ENCODE measurements around the gene WDR33.
"Not testable (repeated sequence)": the region's sequence is repeated elsewhere in the genome, so short reads cannot be mapped to it uniquely, and the experiment has no call there.

WDR33 gene

DNA sequence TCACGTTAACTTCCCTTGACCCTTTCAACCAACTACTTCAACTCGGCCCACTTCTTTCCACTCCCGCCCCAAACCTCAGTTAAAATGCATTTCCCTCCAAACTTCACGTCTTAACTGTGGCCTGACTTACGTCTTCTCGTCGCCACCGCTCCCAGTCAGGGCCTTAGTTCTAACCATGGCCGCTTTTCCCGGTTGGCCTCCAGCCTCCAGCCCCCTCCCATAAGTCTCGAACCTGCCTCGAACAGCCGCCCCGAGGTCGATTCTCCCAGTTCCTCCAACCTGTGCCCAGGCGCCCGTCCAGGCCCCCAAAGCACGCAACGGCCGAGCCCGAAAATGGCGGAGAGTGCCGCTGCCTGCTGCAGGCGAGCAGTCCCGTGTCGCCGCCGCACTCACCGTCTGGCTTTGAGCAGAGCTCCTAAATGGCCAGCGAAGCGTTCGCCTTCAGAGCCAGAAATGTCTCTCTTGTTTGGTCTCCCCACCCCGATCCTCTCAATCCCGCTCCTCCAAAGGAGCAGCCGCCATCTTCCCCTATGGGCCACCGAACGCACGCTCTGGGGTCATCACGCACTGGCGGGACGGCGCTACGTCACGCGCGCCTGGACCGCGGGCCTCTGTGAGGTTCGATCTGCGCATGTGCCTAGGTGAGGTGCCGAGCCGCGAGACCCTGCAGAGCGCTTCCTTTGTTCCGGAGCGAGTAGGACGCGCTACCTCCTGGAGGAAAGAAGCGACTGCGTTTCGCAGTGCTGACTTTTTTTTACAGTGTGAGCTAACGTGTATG lies at the start of gene WDR33:
WDR33 (minus strand) TSS at position 553 of the 778 bp plus-strand sequence. CDS start 40,190 bp downstream, outside the sequence.
- peak; percentile 97 for DNase-seq

DNA sequence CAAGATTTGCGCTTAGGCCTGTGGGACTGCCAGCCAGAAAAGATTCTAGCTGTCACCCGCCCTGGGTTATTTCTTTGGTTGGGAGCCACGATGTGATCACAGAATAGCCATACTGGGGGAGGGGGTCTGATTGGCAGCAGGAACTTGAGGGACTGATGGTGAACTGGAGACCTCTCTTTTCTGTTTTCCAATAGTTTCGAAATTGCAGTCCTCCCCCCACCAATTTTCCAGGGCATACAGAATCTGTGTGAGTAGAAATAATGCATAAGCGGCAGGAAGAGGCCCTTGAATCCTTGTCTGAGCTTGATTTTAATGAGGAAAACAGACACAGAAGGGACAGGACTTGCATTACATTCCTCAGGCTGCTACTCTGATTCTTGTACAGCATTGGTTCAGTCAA lies 49.2 kb upstream of the WDR33 start:
- peak; percentile 28 for DNase-seq

GRCh38 chr2:127859712-127860085 lies 48.7 kb upstream of the WDR33 start:
- DNase-seq = peak; percentile 64

- peak; percentile 66 for DNase-seq
These were observed 46.4 kb upstream of the WDR33 start for GRCh38 chr2:127857265-127857808.

GRCh38 chr2:127853671-127854070 lies 42.7 kb upstream of the WDR33 start:
- no peak for DNase-seq

- DNase-seq = no peak
These were observed 41.4 kb upstream of the WDR33 start for GRCh38 chr2:127852388-127852787.

DNA sequence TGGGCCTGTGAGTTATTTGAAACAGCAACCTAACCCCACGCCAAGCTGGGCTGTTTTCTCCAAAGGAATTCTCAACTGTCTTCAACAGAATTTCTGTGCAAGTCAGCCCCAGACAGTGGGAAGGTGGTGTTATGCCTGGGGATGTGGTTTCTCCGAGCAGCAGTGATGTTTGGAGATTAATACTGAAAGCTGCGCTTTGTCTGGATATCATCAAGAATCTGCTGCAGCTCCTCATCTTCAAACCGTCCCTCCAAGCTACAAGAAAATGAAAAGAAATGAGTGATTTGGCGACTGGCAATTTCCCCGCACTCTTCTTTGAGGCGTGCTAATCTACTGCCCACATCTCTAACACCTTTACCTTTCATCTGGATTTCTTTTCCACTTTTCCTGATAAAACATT lies 37.0 kb upstream of the WDR33 start:
- no peak for DNase-seq

- no peak for DNase-seq
These were observed 34.0 kb upstream of the WDR33 start for GRCh38 chr2:127844973-127845372.

- DNase-seq = no peak
These were observed 32.7 kb upstream of the WDR33 start for GRCh38 chr2:127843677-127844076.

GRCh38 chr2:127841466-127842178 lies 30.7 kb upstream of the WDR33 start:
- DNase-seq = no peak

GRCh38 chr2:127840893-127841292 lies 29.9 kb upstream of the WDR33 start:
- no peak for DNase-seq

DNA sequence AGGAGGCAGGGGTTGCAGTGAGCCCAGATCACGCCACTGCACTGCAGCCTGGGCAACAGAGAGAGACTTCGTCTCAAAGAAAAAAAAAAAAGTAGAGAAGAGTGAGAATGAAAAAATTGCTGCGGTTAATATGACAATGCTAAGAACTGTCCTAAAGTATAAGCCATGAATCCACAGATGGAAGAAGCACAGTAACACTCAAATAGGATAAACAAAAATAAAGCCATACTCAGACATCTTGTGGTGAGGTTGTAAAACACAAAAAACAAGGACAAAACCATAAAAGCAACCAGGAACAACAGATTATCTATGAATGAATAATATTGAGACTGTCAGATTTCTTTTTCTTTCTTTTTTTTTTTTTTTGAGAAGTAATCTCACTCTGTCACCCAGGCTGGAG lies 24.0 kb upstream of the WDR33 start:
- DNase-seq = no peak

DNA sequence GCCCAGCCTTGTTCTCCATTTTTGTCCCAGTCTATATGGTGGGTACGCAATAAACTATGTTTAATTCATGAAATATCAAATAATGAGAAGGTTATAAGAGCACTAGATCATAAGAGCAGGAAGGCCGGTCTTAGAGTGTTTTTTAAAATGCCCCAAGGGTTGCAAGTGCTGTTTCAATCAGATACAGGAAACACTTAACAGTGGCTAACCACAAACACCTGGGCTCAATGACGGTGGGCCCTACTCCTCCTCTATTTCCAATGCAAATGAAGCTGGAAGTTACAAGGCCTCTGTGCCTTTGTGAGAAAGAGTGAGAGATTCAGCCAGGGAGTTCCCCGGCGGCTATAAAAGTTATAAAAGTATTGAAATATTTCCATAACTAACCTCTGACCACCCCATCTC lies 18.9 kb upstream of the WDR33 start:
- DNase-seq = no peak

- DNase-seq = not testable (repeated sequence)
These were observed 15.7 kb upstream of the WDR33 start for GRCh38 chr2:127826708-127827107.

DNA sequence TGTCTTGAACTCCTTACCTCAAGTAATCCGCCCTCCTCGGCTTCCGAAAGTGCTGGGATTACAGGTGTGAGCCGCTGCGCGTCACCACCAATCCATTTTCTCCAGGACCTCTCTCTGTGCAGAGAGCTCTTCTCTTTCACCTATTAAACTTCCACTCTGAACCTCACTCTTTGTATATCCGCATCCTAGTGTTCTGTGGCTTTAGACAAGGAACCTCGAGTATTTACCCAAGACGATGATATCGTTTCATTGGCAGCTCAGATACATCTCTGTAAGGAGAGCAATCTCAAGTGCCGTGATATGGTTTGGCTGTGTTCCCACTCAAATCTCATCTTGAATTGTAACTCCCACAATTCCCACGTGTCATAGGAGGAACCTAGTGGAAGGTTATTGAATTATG lies 15.1 kb upstream of the WDR33 start:
- DNase-seq = no peak

- DNase-seq = no peak
These were observed 9.2 kb upstream of the WDR33 start for GRCh38 chr2:127820080-127820668.

DNA sequence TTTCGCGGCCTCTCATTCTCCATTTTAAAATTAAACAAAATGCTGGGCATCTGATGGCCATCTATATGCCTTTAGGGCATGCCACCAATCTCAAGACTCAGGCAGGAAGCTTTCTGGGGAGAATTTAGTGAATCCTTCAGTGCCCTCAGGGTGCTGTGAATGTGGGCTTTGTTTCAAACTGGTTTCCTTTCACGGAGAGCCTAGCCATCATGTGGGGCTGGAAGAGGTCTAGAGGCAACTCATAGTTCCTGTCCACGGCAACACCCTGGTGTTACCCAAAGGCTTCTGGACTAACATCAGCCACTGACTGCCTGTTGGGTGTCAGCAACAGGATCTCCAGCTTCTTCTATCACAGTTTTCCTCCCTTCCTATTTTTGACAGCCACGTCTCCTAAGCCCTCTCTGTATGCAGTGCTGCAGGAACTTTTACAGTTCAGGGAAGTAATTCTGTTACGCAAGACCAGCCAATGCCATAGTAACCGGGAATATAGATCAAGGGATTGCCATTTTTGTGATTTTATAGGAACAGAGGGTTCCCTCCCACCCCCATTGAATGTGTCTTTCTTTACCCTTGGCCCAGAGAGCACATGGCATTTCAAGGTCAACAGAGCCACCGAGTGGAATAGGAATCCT lies 7.9 kb upstream of the WDR33 start:
- DNase-seq = no peak

DNA sequence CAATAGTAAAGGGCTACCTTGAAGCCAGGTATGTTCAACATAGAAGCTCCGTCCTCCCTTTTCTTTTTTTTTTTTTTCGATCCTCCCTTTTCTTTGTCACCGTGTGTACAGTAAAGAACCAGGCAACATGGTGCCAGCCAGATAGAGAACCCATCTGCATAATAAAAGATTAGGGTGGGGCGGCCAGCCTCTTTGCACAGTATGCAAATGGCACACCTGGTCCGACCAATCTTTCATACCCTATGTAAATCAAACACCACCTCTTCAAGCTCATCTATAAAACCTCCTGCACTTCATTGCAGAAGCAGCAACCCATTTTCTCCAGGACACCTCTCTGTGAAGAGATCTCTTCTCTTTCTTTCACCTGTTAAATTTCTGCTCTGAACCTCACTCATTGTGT lies 7.3 kb upstream of the WDR33 start:
- no peak for DNase-seq

- DNase-seq = no peak
These were observed 3.7 kb upstream of the WDR33 start for GRCh38 chr2:127814677-127815076.

DNA sequence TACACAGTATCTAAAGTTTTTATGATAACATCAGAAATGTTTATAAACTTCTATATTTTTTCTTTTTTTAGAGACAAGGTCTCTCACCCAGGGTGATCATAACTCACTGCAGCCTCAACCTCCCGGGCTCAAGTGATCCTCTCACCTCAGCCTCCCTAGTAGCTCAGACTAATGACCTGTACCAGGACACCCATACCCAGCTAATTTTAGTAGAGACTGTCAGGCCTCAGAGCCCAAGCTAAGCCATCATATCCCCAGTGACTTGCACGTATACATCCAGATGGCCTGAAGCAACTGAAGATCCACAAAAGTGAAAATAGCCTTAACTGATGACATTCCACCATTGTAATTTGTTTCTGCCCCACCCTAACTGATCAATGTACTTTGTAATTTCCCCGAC lies 1.5 kb upstream of the WDR33 start:
- DNase-seq = not testable (repeated sequence)

DNA sequence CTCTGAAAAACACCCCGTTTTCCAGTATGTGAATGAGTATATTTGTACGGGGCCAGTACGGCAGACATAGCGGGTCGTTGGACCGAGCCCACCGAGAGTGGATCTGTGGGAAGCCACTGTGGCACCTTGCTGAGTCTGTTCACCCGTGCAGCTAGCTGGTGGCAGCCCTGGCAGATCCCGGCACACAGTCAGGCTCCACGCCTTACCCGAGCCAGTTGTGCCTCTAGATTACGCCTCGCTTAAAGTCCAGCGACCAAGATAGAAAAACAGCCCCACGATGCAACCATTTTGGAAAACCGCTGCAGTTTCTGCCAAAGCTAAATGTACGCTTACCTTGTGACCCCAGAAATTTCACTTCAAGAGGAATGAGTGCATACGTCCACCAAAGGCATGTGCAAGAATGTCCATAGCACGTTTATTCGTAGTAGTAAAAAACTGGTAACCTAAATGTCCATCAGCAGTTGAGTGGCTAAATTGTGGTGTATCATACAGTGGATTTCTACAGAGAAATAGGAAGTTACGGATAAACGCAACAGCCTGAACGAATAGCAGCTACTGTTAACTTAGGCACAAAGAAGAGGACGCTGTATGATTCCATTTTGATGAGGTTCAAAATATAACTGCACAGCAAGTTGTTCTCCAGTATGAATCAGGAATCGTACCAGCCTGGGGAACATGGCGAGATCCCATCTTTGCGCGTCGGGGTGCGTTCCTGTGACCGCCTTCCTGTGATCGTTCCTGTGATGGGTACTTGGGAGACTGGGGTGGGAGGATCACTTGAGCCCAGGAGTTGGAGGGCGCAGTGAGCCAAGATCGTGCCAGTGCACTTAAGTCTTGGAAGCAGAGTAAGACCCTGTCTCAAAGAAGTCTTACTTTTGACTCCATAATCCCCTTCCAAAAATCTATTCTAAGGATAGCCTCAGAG lies 688 bp upstream of the WDR33 start:
- no peak for DNase-seq

GRCh38 chr2:127810156-127810618 lies 784 bp downstream of the WDR33 start:
- DNase-seq = no peak

Measured in eye (tissue), 1 donor.